ENCODE measurements around the gene LPCAT1. TPM values are rescaled to one million over a fixed set of nuclear protein-coding genes. Genes with fewer than 3 reads are reported as not detected.
"Not testable (repeated sequence)": the region's sequence is repeated elsewhere in the genome, so short reads cannot be mapped to it uniquely, and the experiment has no call there.

LPCAT1 gene
- total RNA-seq, 4 donors from 2014 or later: 7.7 to 44.8 (median 12.0) TPM

GRCh38 chr5:1428107-1428506, 95.7 kb downstream of the LPCAT1 start:
- intact Hi-C loops (cut with DNase I): no loop called here
- H3K4me3 ChIP-seq: no peak overlapping the region
- H3K27me3 ChIP-seq: peaks cover 0 to 3% (median 0%) of the 10 kb centered on the region in 4 donors
- TF ChIP-seq CTCF (IDR thresholded peaks at IDR 0.05): no peak
- no peak for TF ChIP-seq POLR2A (IDR thresholded peaks at IDR 0.05)
- H3K27ac ChIP-seq: no peak overlapping the region
- 77 to 79% methylated on average over 1 of the region's 1 CpG for WGBS, 2 donors
- H3K9me3 ChIP-seq: peaks cover 4 to 44% (median 26%) of the 10 kb centered on the region in 3 donors
- H3K4me1 ChIP-seq: no peaks in the 10 kb centered on the region
- no peak for DNase-seq
- no peaks in the 10 kb centered on the region for H3K36me3 ChIP-seq

GRCh38 chr5:1424716-1425115, 99.0 kb downstream of the LPCAT1 start:
- WGBS, 2 donors: 75 to 86% methylated on average over 3 to 7 of the region's 9 CpGs
- TF ChIP-seq POLR2A (IDR thresholded peaks at IDR 0.05) (no peak), CTCF (IDR thresholded peaks at IDR 0.05) (no peak)
- DNase-seq: no peak
- H3K9me3 ChIP-seq: peaks cover 4 to 35% (median 26%) of the 10 kb centered on the region in 3 donors
- H3K27ac ChIP-seq: no peak overlapping the region
- no peak overlapping the region for H3K4me3 ChIP-seq
- intact Hi-C loops (cut with DNase I): no loop called here
- H3K4me1 ChIP-seq: no peaks in the 10 kb centered on the region
- H3K36me3 ChIP-seq: no peaks in the 10 kb centered on the region
- H3K27me3 ChIP-seq: peaks cover 0 to 12% (median 0%) of the 10 kb centered on the region in 4 donors

GRCh38 chr5:1423901-1424603, 99.7 kb downstream of the LPCAT1 start:
- no peak for DNase-seq
- H3K27ac ChIP-seq: no peak overlapping the region
- peaks cover 0 to 12% (median 0%) of the 10 kb centered on the region in 4 donors for H3K27me3 ChIP-seq
- H3K36me3 ChIP-seq: no peaks in the 10 kb centered on the region
- intact Hi-C loops (cut with DNase I): no loop called here
- H3K4me1 ChIP-seq: no peaks in the 10 kb centered on the region
- 48 to 61% methylated on average over 7 of the region's 19 CpGs for WGBS, 2 donors
- no peak for TF ChIP-seq CTCF (IDR thresholded peaks at IDR 0.05)
- TF ChIP-seq POLR2A (IDR thresholded peaks at IDR 0.05): no peak
- peaks cover 4 to 29% (median 21%) of the 10 kb centered on the region in 3 donors for H3K9me3 ChIP-seq
- H3K4me3 ChIP-seq: no peak overlapping the region

- intact Hi-C loops (cut with DNase I); H3K4me1 ChIP-seq; DNase-seq; H3K36me3 ChIP-seq; H3K27ac ChIP-seq; H3K4me3 ChIP-seq: not testable (repeated sequence)
- Histone ChIP-seq H3K27me3 (peaks cover 0 to 12% (median 0%) of the 10 kb centered on the region in 4 donors), H3K9me3 (peaks cover 0 to 15% (median 6%) of the 10 kb centered on the region in 3 donors)
- WGBS, 2 donors: 0% methylated on average over 1 of the region's 13 CpGs; no CpG with 5 or more reads in 1 of the 2 donors
Observed at GRCh38 chr5:1422522-1422921, 101.2 kb downstream of the LPCAT1 start.

GRCh38 chr5:1421521-1422341, 102.0 kb downstream of the LPCAT1 start:
- Histone ChIP-seq H3K27me3 (peaks cover 0 to 12% (median 0%) of the 10 kb centered on the region in 4 donors), H3K4me3 (no peak overlapping the region), H3K27ac (no peak overlapping the region), H3K36me3 (no peaks in the 10 kb centered on the region), H3K4me1 (no peaks in the 10 kb centered on the region), H3K9me3 (peaks cover 0 to 7% (median 0%) of the 10 kb centered on the region in 3 donors)
- intact Hi-C loops (cut with DNase I): no loop called here
- no peak for DNase-seq
- 82 to 88% methylated on average over 9 to 18 of the region's 29 CpGs for WGBS, 2 donors
- no peak for TF ChIP-seq POLR2A (IDR thresholded peaks at IDR 0.05)
- no peak for TF ChIP-seq CTCF (IDR thresholded peaks at IDR 0.05)
